Chondrocyte (in vitro differentiated cells): ENCODE results near the gene CDK6. TPM values are rescaled to one million over a fixed set of nuclear protein-coding genes. Genes with fewer than 3 reads are reported as not detected.

Experiments
- DNase-seq: peaks from one replicate; pipeline ENCODE4 v3.0.0; 2021; ENCODE audit warnings: mixed read lengths, low spot score
- H3K27ac Mint-ChIP-seq: one replicate; pipeline ENCODE4 v1.8.0; 2021; ENCODE audit warnings: mild to moderate bottlenecking, moderate library complexity, mixed read lengths; ENCODE audit not compliant: unreplicated experiment
- H3K27me3 Mint-ChIP-seq: 2 replicates; pipeline ENCODE4 v1.8.0; 2021; ENCODE audit warnings: low read depth, mixed read lengths
- H3K36me3 Mint-ChIP-seq: 2 replicates; pipeline ENCODE4 v1.8.0; 2021; ENCODE audit warnings: low read depth, mixed read lengths
- H3K4me1 Mint-ChIP-seq: 2 replicates; pipeline ENCODE4 v1.8.0; 2021; ENCODE audit warnings: low read depth, mild to moderate bottlenecking, mixed read lengths
- H3K4me3 Mint-ChIP-seq: one replicate; pipeline ENCODE4 v1.8.0; 2021; ENCODE audit warnings: mild to moderate bottlenecking, moderate library complexity, mixed read lengths; ENCODE audit not compliant: unreplicated experiment
- H3K9me3 Mint-ChIP-seq: 2 replicates; pipeline ENCODE4 v1.8.0; 2021; ENCODE audit warnings: low read depth, mixed read lengths
- CTCF ChIP-seq: fragments of 200-600 bp; sonication (generic); IDR thresholded peaks from 2 replicates; pipeline ENCODE4 v1.5.0; 2021; ENCODE audit warnings: antibody characterized with exemption, mild to moderate bottlenecking, moderate library complexity
- total RNA-seq: library from RNA; stranded (reverse); gene quantifications from 3 replicates; pipeline ENCODE4 v1.2.1, GENCODE V29; 2021

The CDK6 gene
- total RNA-seq, 1 donor from 2014 or later: 162 TPM

GRCh38 chr7:92732316-92733036 lies 103.9 kb downstream of the CDK6 start:
- Mint-ChIP-seq H3K9me3 (no peaks in the 10 kb centered on the region), H3K27me3 (no peaks in the 10 kb centered on the region), H3K4me1 (peaks cover 64% of the 10 kb centered on the region), H3K4me3 (no peak overlapping the region), H3K27ac (peak overlapping the region; percentile 32), H3K36me3 (peaks cover 11% of the 10 kb centered on the region)
- TF ChIP-seq CTCF: no peak
- no peak for DNase-seq

- no peak for DNase-seq
- Mint-ChIP-seq H3K9me3 (no peaks in the 10 kb centered on the region), H3K4me3 (no peak overlapping the region), H3K27me3 (no peaks in the 10 kb centered on the region), H3K27ac (peak overlapping the region; percentile 70), H3K4me1 (peaks cover 63% of the 10 kb centered on the region), H3K36me3 (peaks cover 6% of the 10 kb centered on the region)
- TF ChIP-seq CTCF: no peak
Observed at GRCh38 chr7:92731335-92732063, 104.9 kb downstream of the CDK6 start.

GRCh38 chr7:92730808-92731207 lies 105.6 kb downstream of the CDK6 start:
- peak overlapping the region; percentile 70 for H3K27ac Mint-ChIP-seq
- no peak for TF ChIP-seq CTCF
- H3K36me3 Mint-ChIP-seq: peaks cover 5% of the 10 kb centered on the region
- peaks cover 58% of the 10 kb centered on the region for H3K4me1 Mint-ChIP-seq
- no peaks in the 10 kb centered on the region for H3K27me3 Mint-ChIP-seq
- H3K9me3 Mint-ChIP-seq: no peaks in the 10 kb centered on the region
- no peak for DNase-seq
- no peak overlapping the region for H3K4me3 Mint-ChIP-seq

- no peak for DNase-seq
- Mint-ChIP-seq H3K36me3 (peaks cover 12% of the 10 kb centered on the region), H3K9me3 (no peaks in the 10 kb centered on the region), H3K27ac (peak overlapping the region; percentile 63), H3K27me3 (no peaks in the 10 kb centered on the region), H3K4me3 (no peak overlapping the region), H3K4me1 (peaks cover 55% of the 10 kb centered on the region)
- TF ChIP-seq CTCF: no peak
Observed at GRCh38 chr7:92729751-92730150, 106.6 kb downstream of the CDK6 start.

GRCh38 chr7:92729172-92729571 lies 107.2 kb downstream of the CDK6 start:
- Mint-ChIP-seq H3K27me3 (no peaks in the 10 kb centered on the region), H3K36me3 (peaks cover 16% of the 10 kb centered on the region), H3K4me1 (peaks cover 57% of the 10 kb centered on the region), H3K27ac (peak overlapping the region; percentile 58), H3K4me3 (no peak overlapping the region), H3K9me3 (no peaks in the 10 kb centered on the region)
- no peak for DNase-seq
- TF ChIP-seq CTCF: no peak
